Measurements from ENCODE around the gene ACTN2.

ACTN2 gene

DNA sequence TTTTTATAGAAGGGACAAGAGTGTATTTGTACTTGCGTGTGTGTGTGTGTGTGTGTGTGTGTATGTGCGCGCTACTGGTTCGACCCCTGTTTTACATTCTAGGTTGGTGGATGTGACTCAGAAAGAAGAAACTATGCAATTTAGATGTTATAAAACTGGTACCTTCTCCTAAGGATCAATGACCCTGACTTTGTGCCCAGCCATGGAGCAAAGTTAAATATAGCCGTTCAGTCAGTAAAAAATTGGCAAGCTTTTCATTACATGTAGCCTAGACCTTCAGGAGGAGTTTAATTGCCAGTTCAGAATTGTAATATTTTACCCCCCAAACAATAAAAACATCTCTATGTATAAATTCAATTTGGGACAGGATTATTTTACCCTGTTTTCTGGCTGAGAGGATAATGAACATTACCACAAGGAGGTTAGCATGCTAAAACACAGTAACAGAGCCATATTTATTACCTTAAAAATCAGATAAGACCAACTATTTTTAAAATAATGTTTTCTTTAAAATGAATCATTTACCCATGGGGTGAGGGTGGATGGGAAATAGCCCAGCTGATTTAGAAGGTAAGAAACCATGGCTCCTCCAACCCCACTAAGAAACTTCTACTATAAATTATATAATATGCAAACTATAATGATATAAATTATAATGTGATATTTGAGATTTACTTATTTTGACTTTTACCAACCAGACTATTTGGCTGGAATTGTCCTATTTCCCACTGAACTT lies 75.3 kb downstream of the ACTN2 start:
- TF ChIP-seq CTCF (IDR thresholded peaks at IDR 0.05; ENCODE audit: insufficient read depth, low read depth, low read length, missing control alignments): no peak
- no peak for DNase-seq (ENCODE audit: low read depth)
- H3K4me3 ChIP-seq (ENCODE audit: low read length): no peak overlapping the region

DNA sequence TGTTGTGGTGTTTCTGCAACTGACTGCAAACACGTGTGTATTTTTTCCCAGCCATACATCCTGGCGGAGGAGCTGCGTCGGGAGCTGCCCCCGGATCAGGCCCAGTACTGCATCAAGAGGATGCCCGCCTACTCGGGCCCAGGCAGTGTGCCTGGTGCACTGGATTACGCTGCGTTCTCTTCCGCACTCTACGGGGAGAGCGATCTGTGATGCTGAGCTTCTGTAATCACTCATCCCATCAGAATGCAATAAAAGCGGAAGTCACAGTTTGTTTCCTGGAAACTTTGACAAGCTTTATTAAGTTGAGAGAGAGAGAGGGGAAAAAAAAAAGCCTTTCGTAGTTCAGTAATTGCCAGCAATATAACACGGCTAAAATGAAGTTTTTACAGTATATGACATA lies 76.1 kb downstream of the ACTN2 start:
- no peak for DNase-seq (ENCODE audit: low read depth)
- no peak overlapping the region for H3K4me3 ChIP-seq (ENCODE audit: low read length)
- no peak for TF ChIP-seq CTCF (IDR thresholded peaks at IDR 0.05; ENCODE audit: insufficient read depth, low read depth, low read length, missing control alignments)

- TF ChIP-seq CTCF (IDR thresholded peaks at IDR 0.05; ENCODE audit: insufficient read depth, low read depth, low read length, missing control alignments): no peak
- H3K4me3 ChIP-seq (ENCODE audit: low read length): no peak overlapping the region
- DNase-seq (ENCODE audit: low read depth): no peak
Measured at GRCh38 chr1:236765831-236766230, 79.5 kb downstream of the ACTN2 start.

GRCh38 chr1:236766506-236766905 lies 80.2 kb downstream of the ACTN2 start:
- TF ChIP-seq CTCF (IDR thresholded peaks at IDR 0.05; ENCODE audit: insufficient read depth, low read depth, low read length, missing control alignments): no peak
- no peak overlapping the region for H3K4me3 ChIP-seq (ENCODE audit: low read length)
- no peak for DNase-seq (ENCODE audit: low read depth)

- H3K4me3 ChIP-seq (ENCODE audit: low read length): no peak overlapping the region
- DNase-seq (ENCODE audit: low read depth): no peak
- TF ChIP-seq CTCF (IDR thresholded peaks at IDR 0.05; ENCODE audit: insufficient read depth, low read depth, low read length, missing control alignments): no peak
Measured at GRCh38 chr1:236767276-236767675, 81.0 kb downstream of the ACTN2 start.

GRCh38 chr1:236768601-236769000 lies 82.3 kb downstream of the ACTN2 start:
- DNase-seq (ENCODE audit: low read depth): no peak
- no peak for TF ChIP-seq CTCF (IDR thresholded peaks at IDR 0.05; ENCODE audit: insufficient read depth, low read depth, low read length, missing control alignments)
- H3K4me3 ChIP-seq (ENCODE audit: low read length): no peak overlapping the region

DNA sequence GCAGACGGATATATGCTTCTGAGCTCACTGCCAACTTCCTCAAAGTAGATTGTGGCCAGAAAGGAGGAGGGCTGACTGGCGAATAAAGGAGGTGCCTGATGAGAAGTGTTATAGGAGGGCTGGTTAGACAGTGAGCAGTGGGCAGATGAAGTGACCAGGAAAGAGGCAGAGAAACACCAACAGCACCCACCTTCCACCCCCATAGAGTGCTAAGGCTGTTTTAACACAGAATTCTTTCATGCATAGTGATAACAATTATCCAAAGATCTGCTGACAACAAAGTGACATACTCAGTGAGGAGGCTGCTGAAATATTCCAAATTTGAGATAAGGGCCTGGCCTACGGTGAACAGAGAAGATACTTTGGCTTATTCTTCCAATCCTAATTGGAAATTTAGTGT lies 87.6 kb downstream of the ACTN2 start:
- H3K4me3 ChIP-seq (ENCODE audit: low read length): no peak overlapping the region
- no peak for DNase-seq (ENCODE audit: low read depth)
- no peak for TF ChIP-seq CTCF (IDR thresholded peaks at IDR 0.05; ENCODE audit: insufficient read depth, low read depth, low read length, missing control alignments)

All from epithelial cell of esophagus (primary cell).